GM19025 (cell line): ENCODE measurements around the gene NYNRIN.

Experiments
- ATAC-seq: cut with Tn5 transposase; IDR thresholded peaks from one replicate; pipeline ENCODE4 v1.9.1; 2021; ENCODE audit warnings: mild to moderate bottlenecking, low read depth, moderate library complexity; ENCODE audit not compliant: unreplicated experiment

NYNRIN gene

DNA sequence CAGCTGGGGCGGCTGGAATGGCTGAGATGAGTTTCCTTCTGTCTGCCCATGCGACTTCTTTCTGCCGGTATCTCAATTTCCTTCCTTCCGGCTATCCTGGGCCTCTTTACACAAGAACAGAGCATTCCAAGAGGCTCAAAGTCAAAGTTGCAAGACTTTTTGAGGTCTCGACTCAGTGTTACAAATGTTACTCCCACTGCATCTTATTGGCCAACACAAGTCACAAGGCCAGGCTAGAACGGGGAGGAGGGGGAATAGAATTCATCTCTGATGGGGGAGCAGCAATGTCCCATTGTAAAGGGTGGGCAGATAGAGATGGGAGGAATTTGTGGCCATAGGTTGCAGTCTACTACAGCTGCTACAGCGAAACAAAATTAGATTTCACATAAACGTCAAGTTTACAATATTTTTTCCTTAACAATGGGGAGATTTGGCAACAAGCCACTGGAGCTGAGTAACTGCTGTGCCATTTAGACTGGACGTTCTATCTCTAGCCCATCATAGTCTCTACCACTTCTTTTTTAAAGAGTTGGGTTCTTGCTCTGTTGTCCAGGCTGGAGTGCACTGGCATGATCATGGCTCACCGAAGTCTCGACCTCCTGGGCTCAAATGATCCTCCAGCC is 9.5 kb upstream of the NYNRIN start:
- no peak for ATAC-seq

DNA sequence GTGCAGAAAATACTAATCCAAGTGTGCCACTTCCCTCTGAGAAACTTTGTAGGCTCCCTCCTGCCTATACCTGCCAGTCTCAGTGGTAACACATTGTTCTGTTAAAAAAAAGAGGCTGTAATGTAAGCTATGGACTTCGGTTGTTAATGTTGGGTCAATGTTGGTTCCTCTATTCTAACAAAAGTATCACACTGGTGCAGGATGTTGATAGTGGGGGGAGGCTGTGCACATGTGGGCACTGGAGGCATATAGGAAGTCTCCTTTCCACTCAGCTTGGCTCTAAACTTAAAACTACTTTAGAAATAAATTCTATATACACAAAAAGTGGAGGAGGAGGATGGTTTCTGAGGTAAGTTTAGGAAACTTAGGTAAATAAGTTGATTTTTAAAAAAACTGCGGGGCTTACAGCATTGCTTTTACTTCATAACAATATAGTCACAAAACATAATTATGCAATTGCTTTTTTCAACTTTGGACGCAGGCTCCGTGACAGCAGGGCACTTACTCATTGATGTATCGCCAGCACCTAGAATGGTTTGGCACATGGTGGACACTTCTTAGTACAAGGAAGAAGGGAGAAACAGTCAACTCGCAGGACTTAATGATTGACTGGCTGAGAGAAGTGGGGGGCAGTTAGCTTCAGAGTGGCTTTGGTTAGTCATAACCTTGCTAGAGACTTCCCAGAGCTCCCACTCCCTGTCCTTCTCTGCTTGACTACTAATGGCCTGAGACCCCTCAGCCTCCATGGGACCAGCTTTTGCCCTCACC is 7.9 kb upstream of the NYNRIN start:
- ATAC-seq = no peak

DNA sequence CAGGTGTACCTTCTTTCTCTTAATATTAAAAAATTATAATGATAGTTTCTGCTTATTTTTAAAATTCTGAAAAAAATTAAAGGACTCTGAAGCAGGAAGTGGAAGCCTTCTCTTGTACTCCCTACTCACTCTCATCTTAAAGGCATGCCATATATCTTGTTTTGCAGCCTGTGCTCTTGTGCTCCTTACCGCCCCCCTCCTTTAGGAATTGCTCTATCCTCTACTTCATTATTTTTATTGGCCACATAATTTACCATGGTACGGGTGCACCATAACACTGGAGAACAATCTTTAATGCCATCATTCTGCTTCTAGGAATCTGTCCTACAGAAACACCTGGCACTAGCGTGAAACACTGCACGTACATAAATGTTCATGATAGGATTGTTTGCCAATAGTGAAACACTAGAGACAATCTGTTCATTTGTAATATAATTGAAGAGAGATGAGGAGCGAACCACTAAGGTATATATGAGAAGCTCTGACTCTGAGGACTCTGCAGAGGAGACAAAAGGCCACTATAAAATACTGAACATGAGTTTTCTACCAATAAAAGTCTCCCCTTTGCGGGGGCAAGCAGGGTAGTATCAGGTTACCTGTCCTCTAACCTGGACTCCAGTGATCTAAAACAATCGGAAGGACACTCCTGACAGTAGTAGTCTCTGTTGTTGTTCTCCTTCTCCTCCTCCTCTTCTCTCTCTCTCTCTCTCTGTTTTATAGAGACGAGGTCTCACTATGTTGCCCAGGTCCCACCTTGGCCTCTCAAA is 6.3 kb upstream of the NYNRIN start:
- no peak for ATAC-seq

DNA sequence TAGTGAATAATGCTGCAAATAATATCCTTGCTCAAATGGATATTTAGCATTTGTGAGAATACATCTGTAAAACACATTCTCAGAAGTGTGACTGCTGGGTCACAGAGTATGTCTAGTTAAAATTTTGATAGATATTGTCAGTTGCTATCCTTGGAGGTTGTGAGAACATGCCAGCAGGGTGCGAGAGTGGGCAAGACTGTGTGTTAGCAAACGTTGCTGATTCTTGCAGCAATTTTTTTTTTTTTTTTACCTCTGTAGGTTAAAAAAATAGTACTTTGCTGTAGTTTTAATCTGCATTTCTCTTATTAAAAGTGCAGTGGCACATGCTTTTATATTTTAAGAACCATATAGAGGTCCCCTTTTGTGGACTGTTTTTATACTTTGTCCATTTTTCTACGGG is 4.5 kb upstream of the NYNRIN start:
- no peak for ATAC-seq

DNA sequence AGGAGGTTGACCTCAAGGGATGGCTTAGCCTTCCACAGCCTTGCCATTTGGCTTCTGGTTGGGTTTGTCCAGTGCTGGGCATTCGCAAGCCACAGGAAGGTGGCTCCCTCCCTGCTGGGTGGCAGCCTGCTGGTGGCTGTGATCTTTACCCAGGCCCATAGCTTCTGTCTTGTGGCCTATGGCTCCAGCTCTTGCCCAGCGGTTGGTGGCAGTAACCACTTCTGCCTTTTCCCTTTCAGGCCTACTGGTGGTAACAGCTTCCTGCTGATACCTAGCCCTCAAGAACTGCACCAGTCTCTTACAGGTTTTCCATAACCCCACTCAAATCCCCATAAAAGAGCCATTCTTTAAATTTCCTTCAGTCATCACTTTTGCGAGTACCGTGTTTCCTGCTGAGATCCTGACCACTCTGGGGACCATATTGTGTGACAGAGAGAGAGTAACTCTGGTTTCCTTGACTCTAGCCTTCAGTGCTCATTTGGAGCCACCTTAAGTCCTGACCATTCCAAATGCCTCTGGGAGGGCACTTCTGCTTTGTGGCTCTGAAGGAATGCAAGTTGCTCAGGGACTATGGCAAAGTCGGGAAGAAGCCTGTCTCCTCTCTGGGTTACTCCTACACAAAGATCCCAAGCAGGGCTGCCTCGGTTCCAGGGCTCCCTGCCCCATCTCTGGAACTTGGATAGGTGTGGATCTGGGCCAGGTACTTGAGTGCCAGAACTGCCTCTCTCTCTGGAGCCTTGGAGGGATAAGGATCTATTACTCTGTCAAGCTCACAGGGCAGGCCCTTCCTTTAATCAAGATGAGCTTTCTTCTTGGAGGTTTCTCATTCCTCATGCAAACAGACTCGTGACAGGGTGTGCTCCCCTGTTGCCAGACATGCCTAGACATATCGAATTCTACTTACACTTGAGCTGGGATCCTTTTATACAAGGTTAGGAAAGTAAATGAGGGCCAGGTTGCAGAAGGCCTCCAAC is 2.9 kb upstream of the NYNRIN start:
- ATAC-seq = no peak

DNA sequence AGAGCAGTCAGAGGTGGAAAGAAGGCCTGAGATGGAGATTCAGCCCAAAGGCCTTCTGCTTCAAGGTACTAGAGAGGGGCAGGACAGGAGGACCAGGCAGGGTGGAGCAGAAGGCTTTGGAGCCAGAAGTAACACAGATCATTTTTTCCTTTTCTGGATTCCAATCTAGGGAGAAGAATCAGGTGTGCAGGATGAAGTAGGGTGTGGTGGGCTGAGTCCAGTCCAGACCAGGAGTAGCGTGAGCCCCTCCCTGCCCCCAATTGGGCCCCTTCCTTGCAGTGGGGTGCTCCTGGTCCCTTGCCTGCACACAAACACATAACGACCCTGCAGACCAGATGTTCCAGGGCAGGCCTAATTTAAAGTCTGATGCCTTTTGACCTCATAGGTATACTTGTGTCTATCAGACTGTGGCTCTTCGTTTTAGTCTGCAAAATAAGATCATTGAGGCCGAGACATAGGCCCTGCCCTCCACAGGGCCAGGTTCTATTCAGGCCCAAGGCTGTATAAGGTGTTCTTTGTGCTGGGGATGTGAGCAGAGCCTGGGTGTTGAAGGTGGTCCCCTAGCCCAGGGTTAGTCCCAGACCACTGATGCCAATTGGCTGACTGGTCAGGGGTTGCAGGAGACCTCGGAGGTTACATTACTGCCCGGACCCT is 1.0 kb upstream of the NYNRIN start:
- ATAC-seq = no peak

DNA sequence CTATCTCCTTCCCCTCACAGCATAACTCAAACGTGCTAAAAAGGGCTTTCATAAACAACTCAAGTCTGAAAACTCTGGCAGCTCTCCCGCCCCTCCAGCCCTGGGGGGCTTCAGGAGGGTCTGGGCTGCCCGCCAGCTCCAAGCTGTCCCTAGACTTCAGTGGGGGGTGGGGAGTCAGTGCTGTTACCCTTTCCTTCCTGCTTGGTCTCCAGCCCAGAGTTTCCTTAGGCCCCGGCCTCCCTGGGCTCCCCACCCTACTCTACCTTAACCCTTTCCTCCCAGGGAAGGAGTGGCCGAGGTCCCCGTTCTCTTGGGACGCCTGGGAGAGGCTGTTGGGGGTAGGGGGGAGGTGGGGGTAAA is 530 bp upstream of the NYNRIN start:
- ATAC-seq = no peak

DNA sequence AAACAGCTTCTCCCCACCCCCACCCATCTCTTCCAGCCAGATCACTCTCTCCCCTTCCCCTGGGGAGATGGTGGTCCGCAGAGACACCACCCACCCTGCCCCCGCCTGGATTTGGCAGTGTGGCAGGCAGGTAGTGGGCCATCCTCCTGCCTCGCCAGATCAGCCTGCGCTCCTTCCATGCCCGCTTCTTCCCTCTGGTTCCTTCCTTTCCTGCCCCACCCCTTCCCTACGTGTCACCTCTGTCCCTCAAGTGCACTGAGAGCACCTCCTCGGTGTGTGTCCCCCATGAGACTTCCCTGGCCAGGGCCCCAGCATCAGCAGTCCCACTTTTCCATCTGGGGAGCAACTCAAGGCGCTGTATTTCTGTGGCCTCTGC is 632 bp downstream of the NYNRIN start:
- ATAC-seq = no peak

DNA sequence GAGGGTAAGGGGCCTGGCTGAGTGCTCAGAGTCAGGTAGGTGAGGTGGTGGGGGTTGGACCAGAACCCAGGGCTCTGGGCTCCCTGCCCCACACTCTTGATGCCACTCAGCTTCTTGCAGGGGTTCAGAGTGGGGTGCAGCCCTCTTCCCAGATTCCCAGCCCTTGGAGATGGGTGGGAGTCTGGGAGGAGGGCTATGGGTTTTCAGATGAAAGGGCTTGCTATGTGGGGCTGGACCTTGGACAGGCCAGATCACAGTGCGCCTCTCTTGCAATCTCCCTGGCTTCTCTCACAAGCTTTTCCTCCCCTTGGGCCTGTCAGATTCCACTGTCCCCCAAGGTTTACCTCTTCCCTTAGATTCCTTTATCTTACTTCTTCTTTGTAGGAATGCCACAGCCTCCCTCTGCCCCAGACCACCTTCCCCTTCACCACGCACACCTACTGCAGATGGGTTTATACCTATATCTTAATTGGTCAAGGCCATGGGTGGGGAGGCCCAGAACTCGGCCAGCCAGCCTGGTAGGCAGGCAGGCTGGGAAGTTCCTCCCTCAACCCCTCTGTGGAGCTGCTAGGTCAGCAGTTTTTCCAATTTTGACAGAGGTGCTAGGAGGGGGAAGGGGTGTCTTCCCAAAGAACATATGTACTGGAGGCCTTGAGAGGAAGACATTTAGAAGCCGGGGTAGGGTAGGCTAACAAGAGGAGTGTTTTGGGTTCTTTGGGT is 1.4 kb downstream of the NYNRIN start:
- no peak for ATAC-seq

DNA sequence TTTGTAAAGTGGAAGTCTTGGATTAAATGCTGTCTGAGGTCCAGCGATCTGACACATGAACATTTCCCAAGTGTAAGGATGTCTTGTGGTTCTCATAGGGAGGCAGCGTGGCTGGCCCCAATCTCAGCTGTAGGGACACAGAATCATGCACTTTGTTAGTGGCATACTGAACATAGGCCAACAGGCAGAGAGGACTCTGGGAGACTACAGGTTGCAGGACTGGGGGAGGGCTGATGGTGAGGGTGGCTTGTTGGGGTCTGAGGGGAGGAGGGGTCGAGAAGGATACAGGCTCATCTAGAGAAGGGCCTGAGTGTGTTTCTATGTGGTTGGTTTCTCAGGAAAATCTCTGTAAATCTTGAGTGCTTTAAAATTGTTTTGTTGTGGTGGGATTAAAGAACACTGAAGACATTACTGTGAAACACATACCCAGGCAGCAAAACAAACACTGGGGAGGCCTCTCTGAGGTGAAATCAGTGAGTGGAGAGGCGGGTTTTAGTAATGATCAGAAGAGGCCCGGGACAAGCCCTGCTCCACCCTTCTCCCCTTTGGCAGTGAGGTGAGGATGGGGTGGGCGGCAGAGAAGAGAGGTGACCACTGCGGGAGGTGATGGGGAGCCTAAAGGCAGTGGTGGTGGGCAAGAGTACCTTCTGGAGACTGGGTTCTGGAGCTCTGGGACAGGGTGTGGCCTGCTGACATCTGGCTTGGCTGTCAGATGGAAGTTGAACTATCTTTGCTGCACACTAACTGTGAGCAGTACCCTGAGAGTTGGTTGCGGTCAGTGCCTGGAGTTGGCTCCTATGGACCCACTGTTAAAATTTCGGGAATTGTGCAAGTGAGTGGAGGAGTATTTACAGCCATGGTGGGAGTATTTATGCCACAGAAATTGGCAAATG is 3.3 kb downstream of the NYNRIN start:
- no peak for ATAC-seq

DNA sequence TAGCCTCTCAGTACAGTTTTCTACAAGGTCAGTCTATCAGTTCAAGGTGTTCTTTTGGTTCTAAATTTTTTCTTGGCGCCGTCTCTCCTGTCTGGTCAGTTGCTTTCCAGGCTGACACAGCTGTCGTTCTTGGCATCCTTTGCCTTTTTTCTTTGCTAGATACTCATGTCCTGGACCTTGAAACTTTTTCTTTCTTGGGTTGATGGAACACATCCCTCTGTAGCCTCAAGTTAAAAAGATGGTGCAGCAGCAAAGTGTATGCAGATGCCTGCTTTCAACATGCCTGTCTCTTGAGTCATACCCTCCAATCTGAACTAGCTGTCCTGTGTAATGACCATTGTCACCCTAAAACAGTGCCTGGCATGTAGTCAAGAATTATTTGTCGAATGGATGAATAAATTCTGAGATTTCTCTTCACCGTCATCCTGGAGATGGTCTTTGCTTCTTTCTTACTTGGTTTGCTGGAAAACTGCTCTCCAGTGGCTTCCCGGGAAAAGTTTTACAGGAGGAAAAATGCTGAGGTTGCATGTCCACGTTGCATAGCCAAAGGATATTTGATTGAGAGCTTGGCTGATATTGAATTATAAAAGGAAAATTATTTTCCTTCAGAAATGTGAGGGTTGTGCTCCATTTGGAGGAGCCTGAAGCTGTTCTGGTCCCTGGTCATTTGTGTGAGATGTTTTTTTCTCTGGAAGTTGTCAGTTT is 4.6 kb downstream of the NYNRIN start:
- ATAC-seq = no peak

DNA sequence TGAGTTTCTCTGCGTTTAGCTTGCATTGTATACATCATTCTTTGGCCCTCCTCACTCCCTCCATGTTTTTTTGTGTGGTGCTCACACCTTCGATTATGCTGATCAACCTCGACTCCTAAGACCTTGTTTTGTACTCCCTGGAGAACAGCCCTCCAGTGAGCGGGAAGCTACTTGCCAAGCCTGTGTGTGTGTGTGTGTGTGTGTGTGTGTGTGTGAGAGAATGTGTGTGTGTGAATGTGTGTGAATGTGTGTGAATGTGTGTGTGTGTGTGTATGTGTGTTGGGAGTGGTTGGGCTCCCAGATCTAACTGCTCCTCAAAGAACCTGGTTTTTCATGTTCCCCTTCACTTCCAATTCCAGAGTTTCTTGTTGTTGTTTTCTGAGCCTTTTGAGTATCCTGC is 6.0 kb downstream of the NYNRIN start:
- no peak for ATAC-seq

DNA sequence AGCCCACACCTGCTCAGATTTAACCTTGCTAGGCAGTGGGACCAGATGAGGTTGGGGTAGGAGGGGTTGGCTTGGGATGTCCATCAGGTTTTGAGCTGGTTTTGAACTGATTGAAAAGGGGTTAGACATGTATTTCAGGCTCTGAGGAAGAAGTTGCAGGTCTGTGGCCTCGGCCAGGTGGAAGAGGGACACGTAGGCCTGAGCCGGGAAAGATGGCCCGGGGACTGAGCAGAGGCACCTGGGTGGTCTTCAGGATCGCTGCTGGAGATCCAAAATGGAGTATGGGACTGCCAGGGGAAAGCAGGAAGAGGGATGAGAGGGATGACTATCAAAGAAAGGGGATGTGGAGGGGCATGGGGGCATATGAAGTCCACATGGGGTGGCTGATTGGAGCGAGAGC is 7.6 kb downstream of the NYNRIN start:
- no peak for ATAC-seq

DNA sequence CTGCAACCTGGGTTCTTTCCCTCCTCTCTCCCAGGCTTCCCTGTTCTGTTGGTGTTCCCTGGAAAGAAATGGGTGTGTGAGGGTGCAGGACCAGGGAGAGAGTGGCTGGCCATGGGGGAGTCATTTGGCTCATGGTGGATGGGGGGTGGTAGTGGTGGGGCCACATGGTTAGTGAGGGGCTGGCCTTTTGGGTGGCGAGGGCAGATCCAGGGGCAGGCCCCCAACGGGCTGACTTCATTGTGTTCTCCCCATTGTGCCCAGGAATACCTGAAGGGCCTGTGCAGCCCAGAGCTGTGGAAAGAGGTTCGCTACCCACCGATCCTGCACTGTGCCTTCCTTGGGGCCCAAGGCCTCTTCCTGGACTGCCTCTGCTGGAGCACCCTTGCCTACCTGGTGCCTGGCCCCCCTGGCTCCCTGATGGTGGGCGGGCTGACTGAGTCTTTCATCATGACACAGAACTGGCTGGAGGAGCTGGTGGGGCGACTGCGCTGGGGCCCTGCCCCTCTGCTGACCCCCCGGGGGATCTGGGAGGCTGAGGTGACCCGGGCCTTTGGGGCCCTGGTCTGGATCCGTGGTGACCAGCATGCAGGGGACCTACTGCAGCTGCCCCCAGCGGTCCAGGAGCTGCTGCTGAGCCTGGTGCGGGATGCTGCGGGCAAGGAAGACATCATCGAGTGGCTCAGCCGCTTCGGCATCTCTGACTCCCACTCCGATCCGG is 9.0 kb downstream of the NYNRIN start:
- ATAC-seq = no peak

DNA sequence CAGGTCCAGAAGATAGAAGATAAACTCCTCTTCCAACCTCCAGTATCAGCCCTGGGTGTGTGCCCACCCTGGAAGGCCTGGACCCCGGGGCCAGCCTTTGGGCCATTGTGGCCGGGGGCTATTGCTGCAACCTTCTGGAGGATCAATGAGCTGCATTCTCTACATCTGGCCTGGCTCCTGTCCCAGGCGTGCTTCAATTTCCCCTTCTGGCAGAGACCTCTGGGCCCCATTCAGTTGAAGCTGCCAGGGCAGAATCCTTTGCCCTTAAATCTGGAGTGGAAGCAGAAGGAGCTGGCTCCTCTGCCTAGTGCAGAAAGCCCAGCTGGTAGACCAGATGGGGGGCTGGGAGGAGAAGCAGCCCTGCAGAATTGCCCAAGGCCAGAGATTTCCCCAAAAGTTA is 10.0 kb downstream of the NYNRIN start:
- ATAC-seq = no peak

DNA sequence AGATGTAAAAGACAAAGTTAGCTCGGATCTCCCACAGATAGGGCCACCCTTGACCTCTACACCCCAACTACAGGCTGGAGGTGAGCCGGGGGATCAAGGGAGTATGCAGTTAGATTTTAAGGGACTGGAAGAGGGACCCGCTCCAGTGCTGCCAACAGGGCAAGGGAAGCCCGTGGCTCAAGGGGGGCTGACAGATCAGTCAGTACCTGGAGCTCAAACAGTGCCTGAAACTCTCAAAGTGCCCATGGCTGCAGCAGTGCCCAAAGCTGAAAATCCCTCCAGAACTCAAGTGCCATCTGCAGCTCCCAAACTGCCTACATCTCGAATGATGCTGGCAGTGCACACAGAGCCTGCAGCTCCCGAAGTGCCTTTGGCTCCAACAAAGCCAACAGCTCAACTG is 10.4 kb downstream of the NYNRIN start:
- ATAC-seq = no peak

DNA sequence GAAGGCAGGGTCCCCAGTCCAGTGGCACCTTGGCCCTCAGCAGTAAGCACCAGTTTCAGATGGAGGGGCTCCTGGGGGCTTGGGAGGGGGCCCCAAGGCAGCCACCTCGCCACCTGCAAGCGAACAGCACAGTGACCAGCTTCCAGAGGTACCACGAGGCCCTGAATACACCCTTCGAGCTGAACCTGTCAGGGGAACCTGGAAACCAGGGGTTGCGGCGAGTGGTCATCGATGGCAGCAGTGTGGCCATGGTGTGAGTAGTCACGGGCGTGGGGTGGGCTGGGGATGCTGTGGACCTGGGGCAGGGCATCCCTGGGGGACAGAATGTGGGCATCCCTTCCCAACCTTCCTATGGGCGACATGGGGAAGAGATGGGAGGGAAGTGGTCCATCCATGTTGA is 11.2 kb downstream of the NYNRIN start:
- no peak for ATAC-seq
